ENCODE measurements around the gene HLCS.

Gene HLCS

DNA sequence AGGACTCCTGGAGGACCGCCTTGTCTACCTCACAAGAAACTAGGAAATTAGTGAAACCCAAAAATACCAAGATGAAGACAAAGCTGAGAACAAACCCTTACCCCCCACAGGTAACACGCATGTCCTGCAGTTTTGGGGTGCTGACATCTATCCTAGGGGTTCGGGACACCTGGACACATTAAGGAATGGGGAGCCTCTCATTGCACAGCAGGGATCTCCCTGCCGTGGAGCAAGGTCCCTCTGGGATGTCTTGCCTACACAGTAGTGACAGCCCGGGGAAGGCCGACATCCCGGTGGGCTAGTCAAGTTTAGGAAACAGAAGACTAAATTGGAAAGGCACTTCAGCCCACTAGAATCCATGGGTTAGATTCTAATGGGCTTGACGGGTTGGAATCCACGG lies 223.0 kb downstream of the HLCS start:
- DNase-seq (ENCODE audit: low spot score): no peak

DNA sequence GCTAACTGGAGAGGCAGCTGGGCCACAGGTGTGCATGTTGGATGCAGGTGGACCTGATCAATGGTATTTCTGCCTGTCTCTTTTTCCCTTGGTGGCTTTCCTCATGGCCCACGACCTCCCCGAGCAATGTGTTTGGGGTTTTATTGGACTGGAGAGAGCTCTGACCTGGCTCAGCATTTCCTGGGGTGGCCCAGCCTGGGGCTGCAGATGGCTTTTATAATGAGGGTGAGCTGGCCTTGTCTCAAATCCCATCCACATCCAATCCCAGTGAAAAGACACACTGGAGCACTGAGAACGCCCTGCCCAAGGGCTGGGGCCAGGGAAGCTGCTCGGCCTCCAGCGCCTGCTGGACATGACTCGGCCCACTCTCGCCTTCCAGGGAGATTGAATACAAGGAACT lies 223.5 kb downstream of the HLCS start:
- DNase-seq (ENCODE audit: low spot score): no peak

DNA sequence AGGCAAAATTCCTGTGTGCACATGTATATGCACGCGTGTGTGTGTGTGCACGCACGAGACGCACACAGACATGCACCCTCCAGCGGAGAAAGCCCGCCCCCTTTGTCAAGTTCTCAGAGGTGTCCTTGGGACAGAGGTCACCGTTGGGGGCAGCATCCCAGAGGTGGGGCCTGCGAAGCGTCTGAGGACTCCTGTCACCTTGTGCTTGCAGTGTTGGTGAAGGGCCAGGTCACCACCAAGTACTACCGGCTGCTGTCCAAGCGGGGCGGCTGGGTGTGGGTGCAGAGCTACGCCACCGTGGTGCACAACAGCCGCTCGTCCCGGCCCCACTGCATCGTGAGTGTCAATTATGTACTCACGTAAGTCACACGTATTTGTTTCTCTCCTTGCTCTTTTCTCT lies 225.0 kb downstream of the HLCS start:
- DNase-seq (ENCODE audit: low spot score): no peak

DNA sequence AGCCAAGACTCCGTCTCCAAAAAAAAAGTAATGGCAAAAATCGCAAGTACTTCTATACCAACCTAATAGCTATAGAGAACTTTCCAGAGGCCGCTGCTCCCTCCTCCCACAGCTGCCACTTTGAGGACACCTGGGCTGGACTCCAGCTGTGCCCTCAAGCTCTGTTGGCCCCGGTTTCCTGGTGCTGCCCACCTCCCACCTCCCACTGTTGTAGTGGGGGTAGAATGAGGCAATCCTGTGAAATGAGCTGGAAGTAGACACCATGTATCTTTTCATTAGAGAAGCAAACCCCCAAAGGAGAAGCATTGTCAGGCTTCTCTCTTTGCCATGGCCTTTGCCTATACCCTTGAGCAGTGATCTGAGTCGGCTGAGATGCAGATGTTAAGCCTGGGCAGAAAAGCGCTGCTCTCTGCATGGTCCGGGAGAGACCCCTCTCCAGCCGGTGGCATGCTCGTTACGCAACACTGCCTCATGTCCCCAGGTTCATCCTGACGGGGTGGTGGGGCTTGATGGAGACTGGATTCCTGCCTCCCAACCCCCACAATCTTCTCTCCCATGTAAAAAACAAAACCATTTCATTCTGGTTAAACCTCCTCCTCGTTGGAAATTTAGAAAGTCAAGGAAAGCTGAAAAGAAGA lies 227.9 kb downstream of the HLCS start:
- DNase-seq (ENCODE audit: low spot score): no peak

DNA sequence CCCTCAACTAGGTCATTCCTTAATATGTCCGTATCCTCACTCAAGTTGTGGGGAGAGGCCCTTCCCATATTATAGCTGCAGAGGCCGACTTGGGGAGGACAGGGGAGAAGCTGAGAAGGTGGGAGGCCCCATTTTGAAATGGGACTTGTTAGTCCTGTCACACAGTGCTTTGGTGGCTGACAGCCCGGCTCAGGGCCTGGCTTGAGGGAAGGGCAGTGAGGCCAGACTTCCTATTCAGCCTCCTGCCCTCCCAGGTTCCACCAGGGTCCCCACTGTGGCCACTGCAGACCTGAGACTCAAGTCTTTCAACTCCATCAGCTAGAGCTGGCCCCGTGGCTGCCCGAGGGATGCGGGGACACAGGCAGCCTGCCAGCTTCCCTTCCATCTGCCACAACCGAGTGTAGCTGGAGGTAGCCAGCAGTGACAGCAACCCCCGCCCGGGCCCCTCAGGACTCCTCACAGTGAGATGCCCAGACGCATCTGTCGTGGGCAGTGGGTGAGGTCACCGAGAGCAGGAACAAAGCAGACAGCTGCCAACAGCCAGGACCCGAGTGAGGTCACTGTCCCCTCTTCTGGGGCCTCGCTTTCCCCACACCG lies 230.6 kb downstream of the HLCS start:
- no peak for DNase-seq (ENCODE audit: low spot score)

DNA sequence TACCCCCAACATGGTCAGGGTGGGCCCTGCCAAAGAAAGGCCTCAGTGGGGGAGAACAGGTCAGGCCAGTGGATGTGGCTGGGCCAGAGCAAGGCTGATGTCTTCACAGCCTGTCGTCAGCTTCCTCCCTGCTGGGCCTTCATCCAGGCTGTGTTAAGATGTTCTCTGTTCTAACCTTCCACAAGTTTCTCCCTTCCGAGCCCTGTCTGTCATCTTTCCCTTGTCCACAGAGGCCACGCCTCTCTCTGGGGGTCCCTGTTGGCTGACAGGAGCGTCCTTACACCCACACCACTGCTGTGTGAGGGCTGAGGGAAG lies 231.3 kb downstream of the HLCS start:
- no peak for DNase-seq (ENCODE audit: low spot score)

DNA sequence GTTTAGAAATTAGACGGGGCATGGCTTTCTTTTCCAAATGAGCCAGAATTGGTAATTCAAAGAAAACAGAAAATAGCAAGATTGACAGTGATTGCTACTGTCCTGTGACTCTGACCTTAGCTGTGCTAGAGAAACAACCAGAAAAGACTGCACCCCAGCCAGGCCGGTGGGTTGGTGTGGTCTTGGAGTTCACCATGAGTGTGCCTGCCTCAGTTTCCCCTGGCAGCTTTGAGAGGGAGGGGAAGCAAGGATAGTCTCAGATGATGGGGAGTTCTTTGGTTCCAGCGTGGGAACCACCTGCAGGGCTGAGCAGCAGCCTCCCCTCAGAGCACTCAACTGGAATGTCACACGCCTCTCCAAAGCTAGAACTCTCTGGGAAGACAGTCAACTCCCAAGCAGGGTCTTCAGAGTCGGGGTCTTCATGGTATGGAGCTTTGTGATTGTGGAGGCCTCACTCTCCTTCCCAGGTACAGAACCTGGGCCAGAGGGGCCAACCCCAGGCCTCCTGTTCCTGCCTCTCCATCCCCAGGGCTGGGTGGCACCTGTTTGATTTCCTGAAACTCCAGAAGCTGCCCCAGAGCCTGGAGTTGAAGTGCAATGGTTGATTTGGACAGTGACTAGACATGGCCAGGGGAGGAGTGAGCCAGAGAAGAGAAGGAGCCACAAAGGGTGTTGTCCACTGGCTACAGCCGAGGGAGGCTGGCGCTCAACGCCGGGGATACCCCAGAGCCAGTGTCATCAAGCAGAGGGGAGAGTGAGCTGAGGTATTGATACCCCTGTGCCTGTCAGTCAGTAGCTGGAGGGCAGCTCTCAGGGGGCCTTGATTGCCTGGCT lies 231.9 kb downstream of the HLCS start:
- no peak for DNase-seq (ENCODE audit: low spot score)

DNA sequence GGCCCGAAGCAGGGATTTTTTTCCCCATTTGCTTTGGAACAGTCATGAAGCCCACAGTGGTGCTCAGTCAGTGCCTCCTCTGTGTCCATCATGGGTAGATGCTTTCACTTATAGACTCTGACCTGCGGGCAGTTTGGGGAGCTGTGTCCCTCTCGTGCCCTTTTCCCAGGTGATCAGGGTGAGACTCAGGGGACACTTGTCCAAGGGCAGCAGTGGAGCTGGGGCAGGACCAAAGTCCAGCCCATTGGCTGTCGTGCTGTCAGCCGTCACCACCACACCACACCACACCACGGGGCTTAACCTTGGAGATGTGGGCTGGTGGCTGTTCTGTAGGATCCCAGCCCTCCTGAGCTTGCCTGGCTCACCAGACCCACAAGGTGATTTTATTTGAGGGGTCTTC lies 232.6 kb downstream of the HLCS start:
- no peak for DNase-seq (ENCODE audit: low spot score)

DNA sequence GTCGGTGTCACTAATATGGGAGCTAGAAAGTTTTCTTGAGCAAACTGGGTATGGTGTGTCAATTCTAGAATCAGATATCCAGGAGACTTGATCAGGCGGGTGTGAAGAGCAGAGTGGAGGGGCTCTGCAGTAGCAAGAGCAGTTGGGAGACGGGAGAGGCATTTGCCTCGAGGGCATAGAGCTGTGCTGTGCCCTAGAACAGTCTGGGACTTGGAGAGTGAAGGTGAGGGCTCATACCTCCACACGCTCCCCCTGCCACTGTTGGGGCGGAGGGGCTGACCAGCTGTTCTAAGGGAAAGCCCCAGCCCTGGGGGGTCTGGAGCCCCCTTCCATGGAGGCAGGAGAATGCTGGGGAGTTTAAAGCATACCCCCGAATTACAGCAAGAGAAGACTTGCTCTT lies 233.7 kb downstream of the HLCS start:
- DNase-seq (ENCODE audit: low spot score): no peak

DNA sequence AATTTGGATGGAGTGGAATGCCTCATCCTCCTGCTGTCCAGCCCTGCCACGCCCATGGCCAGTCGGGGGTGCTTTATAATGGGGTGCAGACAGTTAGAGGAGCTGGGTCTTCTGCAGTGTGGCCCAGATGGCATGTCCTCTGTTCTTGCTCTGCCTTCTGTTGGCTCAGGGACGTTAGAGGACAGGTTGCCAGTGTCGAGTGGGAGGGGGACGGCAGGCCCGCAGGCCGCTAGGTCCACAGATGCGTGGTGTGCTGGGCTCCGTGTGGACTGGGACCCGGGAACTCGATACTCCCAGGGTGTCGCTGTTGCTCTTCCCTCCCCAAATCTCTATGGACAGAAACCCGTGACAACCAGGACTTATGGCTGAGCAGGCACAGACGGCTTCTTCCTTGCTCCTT lies 234.3 kb downstream of the HLCS start:
- no peak for DNase-seq (ENCODE audit: low spot score)

DNA sequence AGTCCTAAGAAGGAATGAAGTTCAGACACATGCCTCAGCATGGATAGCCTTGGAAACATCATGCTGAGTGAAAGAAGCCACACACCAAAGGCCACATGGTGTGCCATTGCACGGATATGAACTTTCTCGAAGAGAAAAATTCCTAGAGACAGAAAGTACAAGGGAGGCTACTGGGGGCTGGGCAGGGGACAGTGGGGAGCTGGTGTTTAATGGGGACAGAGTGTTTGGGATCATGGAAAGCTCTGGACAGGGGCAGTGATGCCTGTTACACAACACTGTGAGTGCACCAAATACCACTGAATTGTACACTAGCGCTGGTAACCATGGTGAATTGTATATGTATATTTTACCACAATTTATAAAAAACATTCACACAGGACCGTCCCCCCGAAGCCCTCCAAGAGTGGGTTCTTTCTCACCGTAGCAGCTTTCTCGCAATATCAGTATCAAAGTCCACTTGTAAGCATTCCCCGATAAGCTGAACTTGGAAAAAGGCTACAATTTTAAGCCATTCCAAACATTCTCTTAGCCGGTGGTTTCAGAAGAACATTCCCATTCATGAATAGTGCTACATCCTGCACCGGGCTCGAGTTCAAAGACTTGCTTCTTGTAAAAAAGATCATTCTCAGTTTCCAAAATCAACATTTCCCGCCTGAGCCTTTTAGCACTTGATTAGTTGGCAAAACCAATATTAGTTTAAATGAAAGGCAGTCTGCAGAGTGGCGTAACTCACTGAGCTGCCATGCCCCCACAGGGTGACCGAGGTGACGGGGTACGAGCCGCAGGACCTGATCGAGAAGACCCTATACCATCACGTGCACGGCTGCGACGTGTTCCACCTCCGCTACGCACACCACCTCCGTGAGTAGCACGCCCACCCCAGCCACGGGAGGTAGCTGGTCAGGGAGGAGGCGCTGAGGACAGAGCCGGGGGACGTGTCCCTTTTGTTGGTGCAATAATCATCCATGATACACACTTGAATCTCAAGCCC lies 235.9 kb downstream of the HLCS start:
- DNase-seq (ENCODE audit: low spot score): no peak

DNA sequence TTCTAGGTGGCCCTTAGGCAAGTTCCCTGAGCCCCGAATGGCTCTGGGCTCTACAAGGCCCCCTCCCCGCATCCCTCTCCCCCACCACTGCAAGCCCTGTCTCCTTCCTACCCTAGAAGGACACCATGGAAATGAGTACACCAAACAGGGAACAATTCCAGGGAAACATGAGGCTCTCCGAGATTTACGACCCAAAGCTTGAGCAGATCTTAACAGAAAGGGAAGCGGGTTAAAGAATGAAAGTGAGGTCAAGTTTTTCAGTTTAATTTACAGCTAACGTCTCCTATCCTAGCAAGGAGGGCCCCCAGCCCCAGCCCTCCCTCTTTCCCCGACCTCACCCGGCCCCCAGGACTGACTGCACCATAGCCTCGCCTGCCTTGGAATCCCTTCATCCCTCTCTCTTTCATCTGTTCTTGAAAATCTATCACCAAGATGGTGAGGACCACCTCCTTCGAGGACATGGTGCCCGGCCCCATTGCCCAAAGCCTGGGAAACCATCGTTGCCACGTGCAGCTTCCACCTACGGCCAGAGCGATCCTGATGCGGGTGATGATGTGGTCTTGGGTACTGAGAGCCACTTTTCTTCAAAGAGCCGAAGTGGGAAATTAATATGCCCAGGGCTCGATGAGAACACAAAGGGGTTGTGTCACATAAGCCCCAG lies 237.0 kb downstream of the HLCS start:
- no peak for DNase-seq (ENCODE audit: low spot score)

DNA sequence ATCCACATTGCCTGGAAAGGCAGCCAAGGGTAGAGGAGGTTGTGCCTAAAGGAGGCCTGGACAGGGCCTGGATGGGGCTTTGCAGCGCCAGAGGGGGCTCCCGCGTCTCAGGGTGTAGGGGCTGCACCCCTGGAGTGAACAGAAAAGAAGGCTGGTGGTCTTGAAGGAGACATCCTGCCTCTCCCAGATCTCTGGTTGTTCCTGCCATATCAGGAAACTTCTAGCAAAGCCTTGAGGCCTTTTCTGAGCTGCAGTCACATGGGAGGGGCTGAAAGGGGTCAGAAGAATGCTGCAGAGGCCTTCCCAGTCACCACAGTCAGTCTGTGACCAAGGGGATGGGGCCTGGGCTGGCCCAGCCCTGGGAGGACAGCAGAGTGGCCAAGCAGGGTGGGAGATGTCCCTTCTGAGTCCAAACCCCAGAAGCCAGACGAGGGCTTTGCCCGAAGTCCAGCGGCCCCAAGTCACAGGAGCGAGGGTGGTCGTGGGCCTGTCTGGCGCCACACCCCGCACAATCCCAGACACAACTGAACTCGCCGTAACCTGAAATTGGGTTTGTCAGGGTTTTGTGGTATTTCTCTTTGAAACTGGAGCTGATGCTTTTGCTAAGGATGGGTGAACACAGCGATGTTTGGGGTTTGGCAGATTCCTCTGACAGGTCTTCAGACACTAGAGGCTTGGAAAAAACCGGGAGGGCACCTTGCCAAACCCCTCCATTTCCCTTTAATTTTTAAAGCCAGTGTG lies 237.9 kb downstream of the HLCS start:
- DNase-seq (ENCODE audit: low spot score): no peak

DNA sequence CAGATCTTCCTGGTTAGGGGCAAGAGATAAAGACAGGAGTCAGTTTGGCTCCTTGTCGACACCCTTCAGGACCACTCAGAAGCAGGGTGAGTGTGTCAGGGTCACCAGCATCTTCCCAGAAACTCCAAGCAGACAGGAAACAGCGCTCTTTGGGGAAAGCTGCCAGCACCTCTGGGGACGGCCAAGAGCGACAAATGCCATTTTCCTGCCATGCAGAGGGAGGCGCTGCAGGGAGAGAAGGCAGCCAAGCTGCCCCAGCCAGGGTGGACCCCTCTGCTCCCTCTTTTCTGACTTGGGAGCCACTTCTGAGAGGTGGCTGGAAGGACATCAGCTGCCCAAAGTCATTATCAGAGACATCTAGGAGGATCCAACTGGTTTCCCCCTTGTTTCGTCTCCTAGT lies 238.6 kb downstream of the HLCS start:
- DNase-seq (ENCODE audit: low spot score): no peak

DNA sequence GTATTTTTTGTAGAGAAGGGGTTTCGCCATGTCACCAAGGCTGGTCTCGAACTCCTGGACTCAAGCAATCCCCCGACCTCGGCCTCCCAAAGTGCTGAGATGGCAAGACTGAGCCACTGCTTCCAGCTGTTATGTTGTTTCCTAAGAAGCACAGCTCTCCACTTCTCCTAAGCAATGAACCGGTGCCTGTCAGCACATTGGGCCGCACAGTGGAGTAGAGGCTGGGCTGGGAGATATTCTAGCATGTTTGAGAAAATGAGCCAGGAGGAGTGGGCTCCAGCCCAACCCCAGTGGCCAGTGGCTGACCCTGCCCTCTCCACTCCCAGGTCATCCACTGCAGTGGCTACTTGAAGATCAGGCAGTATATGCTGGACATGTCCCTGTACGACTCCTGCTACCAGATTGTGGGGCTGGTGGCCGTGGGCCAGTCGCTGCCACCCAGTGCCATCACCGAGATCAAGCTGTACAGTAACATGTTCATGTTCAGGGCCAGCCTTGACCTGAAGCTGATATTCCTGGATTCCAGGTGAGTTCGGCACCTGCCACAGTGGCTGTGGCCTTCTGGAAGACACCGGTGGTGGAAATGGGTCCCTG lies 240.6 kb downstream of the HLCS start:
- no peak for DNase-seq (ENCODE audit: low spot score)

DNA sequence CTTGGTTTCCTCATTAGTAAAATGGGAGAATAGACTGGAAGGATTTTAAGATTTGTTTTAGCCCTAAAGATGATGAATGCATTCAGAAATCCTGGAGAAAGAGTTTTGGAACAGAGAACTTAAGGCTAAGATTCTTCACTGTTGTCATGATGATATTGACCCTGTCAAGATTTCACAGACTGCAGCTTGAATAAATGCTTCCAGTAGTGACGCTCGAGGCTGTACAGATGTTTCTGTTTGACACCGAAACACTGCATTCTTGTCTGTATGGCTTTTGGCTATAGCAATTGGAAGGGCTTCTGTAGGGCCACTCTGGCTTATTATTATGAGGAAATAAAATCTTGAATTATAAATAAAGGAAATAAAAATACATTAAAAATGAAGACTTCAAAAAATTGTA lies 241.8 kb downstream of the HLCS start:
- no peak for DNase-seq (ENCODE audit: low spot score)

DNA sequence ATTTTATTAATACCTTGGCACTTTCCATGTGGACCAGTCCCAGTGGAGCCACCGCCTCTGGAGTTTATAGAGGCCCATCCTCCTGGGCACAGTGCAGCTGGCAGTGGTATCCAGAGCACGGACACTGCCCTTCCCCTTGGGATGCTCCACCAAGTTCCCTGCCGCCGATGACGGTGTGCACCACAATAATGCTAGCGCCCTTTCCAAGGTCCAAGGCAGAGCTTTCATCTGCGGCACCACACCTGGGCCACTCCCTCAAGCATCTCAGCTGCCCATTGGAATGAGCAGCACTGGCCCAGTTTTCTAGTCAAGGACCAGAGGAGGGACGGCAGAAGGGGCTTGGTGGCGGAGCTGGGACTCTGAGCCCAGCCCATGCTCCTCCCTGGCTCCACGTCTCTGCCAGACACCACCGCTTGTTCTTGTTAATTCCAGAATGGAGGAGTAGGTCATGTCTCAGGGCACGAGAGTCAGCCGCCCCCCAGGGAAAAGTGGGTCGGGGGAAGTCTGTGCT lies 243.0 kb downstream of the HLCS start:
- DNase-seq (ENCODE audit: low spot score): no peak

DNA sequence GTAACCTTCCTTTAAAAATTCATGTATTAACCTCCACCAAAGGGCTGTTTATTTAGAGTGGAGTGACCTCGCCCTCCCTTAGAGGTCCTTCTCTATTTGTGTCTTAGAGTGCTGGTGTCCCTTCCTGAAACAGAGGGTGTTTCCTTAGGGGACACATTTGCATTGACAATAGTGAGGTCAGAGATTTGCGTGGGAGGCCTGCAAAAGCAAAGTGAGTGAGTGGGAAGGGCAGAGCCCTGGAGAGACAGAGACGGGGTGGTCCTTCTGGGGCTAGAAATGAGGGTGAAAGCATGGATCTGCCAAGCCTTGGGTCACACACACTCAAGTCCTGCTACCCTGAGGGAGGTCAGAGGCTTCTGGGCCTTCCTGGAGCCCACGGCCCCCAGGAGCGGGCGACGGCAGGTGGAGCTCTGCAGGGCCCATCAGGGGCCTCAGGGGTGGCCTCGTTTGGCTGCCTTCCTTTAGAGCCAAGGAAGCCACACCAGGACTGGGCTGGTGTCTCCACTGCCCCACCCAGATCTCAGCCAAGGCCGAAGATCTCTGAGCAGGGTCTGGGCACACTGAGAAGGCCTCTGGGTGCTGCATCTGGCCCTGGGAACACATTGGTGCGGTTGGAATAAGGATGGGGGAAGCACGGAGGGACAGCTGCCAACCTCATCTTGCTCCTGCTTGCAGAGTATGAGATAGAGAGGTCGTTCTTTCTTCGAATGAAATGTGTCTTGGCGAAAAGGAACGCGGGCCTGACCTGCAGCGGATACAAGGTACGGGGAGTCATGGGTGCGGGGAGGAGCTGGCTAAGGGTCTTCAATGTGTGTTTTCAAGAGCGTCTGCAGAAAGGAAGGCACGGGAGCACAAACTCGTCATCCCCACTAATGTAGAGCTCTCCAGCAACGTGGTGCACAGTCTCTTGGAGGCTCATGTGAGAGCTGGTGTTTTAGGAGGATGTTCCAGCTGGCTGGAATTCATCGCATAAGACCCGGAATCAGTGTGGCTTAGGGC lies 243.8 kb downstream of the HLCS start:
- no peak for DNase-seq (ENCODE audit: low spot score)

DNA sequence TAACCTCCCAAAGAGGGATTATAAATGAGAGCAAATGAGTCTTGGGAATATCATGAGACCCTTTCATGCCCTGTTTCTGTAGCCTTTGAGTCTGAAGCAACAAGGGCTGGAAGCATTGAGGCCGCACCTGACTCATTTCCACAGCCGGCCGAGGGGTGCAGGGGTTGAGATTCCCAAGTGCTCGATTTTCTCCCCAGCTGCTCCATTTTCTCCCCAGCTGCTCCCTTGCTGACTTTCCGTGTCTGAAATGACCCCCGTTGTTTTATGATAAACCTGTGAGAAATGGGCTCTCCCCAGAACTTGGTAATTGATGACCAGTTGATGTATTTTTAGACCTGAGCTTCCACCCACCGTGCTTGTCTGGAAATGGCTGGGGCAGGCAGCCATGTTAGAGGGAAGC lies 244.7 kb downstream of the HLCS start:
- DNase-seq (ENCODE audit: low spot score): no peak
